ENCODE data around the gene C1orf174. TPM values are rescaled to one million over a fixed set of nuclear protein-coding genes. Genes with fewer than 3 reads are reported as not detected.
"Not testable (repeated sequence)": the region's sequence is repeated elsewhere in the genome, so short reads cannot be mapped to it uniquely, and the experiment has no call there.

The C1orf174 gene
- polyA plus RNA-seq, 10 donors: 15.0 to 21.9 (median 16.7) TPM

DNA sequence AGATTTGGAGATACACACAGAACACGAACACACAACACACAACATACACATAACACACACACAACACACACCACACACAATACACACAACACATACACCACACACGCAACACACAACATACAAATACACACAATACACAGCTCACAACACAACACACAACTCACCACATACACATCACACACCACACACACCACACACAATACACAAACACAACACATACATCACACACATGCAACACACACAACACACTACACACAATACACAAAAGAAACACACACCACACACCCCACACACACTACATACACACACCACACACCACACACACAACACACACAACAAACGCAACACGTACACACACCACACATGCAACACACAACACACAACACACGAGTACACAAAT is 29.1 kb upstream of the C1orf174 start:
- DNase-seq: no peak

DNA sequence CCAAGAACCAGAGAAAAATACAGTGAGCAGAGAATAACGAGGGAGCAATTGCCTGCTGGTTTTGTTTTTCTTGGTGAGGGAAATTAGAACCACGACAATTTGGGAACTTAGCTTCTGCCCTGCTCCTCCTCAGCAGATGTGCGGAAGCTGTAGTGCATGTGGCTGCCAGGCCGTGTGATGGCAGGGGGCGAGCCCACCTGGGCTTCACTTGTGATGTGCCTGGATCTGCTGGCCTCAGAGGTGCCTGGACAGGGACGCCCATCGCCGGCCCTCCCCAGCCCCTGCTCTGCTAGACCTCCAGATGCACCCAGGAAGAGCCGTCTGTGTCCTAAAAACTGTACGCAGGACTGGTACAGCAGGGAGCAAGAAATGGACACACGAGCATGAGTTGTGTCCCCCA is 28.5 kb upstream of the C1orf174 start:
- no peak for DNase-seq

DNA sequence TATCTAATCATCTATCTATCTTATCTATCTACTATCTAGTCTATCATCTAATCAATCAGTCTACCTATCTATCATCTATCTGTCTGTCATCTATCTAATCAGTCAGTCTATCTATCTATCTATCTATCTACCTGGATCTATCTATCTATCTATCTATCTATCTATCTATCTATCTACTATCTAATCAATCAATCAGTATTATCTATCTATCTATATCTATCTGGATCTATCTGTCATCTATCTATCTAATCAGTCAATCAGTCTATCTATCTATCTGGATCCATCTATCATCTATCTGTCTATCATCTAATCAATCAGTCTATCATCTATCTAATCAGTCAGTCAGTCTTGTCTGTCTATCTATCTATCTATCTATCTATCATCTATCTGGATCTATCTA is 26.9 kb upstream of the C1orf174 start:
- no peak for DNase-seq

DNA sequence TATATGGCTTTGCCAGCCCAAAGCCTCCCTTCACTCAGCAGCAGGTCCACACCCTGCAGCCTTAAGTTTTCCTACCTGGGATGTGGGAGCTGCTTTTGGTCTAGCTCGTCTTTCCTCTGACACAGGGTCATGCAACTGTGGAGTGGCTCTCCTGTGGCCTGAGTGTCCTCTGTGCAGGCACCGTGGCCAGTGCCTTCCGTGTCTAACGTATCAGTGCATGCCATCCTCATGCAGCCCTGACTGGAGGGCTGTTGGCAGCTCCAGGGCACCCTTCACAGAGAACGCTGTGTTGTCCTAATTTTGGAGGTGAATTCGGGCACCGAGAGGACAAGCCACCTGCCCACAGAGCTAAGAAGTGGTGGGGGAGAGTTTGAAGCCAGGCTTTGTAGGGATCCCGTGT is 25.7 kb upstream of the C1orf174 start:
- no peak for DNase-seq

DNA sequence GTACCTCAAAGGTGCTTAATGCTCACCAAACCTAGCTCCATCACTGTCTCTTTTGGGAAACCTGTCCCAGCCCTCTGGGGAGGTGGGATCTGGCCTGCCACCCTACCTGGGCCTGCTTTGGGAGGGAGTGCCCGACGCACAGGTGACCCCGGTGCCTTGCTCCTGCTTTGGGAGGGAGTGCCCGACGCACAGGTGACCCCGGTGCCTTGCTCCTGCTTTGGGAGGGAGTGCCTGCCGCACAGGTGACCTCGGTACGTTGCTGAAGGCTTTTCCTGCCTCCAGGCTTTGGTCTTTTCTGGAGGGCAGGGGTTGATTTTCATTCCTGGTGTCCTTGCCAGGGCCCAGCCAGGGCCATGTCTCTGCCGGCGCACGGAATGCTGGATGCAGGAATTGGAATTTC is 25.2 kb upstream of the C1orf174 start:
- DNase-seq: no peak

DNA sequence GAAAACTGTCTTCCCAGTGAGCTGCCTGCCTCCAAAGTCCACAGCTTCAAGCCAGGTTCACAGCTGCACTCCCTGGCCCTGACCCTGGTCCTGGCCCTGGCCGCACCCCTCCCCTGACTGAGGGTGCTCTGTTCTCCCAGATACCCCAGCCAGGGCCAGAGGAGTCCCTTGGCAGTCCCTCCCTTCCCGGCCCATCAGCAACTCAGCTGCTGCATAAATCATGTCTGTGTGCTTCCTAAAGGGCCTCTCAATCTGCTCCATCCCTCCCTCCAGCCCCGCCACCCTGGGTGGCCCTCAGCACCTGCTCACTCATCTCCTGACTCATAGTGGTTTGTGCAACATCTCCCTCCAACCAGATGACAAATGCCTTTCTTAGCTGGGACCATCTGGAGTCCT is 24.8 kb upstream of the C1orf174 start:
- peak in 2 of 3 donors; percentile 33 to 66 for DNase-seq

DNA sequence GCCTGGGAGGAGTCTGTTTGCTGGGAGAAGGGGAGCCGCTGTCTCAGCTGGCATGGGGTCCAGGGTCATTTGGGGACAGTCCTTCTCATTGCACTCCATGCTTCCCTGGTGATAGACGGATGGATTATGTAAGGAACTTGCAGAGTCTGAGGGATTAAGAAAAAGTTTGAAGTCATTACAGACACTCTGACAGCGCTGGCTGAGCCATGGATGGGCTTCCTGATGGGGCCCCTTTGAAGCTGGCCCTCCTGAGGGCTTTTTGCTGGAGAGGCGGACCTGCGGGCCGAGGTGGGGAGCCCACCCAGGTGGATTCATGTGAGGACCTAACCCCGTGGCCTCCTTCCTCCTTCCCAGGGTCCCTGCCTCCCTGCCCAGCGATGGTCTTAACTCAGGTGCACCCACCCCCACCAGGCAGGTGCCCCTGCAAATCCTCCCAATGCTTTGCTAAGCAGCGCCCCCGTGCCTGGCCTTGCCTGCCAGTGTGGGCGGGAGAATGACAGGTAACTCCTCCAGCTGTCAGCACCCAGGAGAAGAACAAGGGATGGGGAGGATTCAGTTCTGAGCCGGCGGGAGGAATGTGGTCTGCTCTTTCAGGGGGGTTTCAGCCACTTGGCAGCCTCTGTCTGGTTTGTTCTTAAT is 24.2 kb upstream of the C1orf174 start:
- DNase-seq: no peak

DNA sequence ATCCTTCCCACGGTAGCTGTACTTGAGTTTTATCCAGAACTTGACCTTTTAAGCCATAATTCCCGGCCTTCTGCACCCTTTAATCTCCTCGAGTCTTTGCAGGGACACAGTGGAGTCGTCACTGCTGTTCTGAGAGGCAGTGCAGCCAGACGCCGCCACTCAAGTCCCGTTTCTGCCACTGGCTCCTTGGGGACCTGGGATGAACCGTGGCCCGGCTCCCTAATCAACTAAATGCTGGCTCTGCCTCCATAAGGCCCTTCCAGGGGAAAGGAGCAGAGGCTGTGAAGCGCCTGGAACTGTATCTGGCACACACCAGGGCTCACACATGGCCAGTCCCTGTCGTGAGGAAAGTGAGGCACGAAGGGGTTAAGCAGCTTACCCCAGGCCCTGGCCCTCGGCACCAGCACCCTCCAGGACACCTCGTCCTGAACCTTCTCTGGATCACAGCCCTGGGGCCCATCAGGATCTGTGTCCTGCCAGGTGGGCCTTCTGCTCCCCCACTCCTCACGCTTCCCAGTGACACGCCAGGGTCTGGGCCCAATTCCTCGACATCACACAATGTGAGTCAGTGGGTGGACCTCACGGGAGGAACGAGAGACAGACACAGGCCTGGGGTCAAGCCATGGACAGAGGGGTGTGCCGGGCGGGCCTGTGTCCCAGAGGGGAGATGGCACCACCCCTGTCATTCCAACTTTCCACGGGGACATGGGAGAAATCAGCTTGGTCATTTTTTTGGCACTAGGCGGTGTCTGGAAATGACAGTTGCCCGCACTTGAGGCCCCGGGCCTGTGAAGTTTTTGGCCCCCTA is 23.5 kb upstream of the C1orf174 start:
- DNase-seq: no peak

DNA sequence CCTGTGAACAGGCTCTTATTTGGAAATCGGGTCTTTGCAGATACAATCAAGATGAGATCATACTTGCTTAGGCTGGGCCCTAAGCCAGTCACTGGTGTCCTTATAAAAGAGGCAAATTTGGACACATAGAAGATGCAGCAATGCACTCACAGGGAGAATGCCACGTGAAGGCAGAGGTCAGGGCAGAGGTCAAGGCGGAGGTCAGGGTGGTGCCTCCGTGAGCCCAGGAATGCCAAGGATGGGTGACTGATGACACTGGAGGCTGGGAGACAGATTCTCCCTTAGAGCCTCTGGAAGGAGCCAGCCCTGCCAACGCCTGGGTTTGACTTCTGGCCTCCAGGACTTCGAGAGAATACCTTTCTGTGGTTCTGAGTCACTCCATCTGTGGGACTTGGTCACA is 22.8 kb upstream of the C1orf174 start:
- no peak for DNase-seq

DNA sequence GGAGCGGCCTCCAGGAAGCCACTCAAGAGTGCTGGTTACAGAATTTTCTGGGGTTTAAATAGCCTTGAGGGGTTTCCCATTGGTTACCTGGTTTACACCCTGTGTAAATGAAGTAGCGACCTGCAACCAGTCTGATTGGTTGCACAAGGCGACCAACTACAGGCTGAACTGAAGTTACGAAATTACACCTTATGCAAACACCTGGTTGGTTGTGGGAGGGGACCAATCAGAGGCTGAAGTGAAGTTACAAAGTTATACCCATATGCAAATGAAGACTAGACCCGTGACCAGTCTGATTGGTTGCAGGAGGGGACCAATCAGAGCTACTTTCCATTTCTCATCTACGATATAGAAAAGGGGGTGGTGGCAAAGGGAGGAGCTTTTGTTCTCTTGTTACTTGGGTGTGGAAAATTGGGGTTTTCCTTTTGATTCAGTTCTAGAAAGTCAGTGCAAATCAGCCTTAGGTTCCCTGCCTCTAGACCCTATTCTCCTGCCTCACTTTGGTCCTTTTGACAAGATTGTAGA is 22.2 kb upstream of the C1orf174 start:
- DNase-seq: no peak

DNA sequence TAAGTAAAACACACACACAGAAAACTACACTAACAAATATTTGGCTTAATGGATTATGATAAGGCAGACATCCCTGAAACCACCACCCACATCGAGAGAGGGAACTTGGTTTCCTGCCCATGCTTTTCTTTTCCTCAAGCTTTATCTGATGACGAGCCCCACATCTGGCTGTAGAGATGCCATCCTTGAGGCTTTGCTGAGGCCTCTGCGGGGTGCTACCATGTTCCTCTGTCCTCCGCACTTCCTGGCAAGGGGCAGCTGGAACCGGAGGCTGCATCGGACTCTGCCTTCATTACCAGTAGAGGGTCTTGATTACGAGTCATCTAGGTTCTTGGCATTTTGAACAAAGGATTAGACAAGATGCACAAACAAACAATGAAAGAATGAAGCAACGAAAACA is 21.7 kb upstream of the C1orf174 start:
- no peak for DNase-seq

DNA sequence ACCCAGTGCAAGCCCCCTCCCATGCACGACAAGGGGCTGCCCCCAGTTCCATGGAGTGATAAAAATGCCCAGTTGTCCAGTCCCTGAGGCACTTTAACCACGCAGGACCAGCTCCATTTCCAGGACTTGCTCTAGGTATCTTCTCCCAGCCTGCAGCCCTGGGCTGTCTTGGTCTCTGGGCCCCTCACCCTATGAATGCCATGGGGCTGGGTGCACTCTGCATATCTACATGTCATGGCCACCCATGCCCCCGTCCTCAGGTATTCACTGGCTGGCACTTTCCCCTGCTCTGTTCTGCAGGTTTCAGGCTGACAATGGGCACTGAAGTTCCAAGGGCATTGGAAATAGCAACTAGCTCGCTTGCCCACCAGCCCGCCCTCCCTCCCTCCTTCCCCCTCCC is 19.6 kb upstream of the C1orf174 start:
- DNase-seq: no peak

DNA sequence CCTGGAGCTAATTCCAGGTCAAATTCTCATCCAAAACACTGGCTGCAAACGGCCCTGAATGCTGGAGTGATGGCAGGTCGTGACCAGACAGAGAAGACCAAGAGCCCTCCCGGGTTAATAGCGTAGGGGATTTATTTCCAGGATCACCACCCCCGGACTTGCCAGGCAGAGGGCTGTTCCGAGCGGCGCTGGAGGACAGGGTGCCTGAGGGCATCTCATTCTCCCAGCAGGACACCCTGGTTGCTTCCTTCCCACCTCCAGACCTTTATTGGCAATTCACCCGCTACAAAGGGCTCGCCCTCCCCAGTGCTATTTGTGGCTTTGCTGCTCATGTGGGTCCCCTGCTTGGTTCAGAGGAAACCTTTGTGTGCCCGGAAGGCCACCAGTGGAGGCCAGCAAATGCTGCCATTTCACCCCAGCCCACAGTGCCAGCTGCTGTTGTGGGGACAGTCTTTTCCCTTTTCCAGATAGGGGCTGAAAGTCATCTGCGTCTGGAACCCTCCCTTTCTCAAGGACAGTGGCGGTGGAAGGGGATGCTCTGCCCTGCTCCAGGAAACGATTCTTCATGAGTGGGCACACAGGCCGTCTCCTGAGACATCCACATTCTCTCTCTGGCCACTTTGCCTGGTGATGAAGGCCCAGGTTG is 19.0 kb upstream of the C1orf174 start:
- DNase-seq: no peak

DNA sequence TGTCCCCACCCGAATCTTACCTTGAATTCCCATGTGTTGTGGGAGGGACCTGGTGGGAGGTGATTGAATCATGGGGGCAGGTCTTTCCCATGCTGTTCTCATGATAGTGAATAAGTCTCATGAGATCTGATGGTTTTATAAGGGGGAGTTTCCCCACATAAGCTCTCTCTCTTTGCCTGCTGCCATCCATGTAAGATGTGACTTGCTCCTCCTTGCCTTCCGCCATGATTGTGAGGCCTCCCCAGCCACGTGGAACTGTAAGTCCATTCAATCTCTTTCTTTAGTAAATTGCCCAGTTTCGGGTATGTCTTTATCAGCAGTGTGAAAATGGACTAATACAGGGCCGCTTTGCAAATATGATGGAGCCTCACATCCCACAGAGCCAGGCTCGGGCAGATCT is 18.3 kb upstream of the C1orf174 start:
- DNase-seq: not testable (repeated sequence)

DNA sequence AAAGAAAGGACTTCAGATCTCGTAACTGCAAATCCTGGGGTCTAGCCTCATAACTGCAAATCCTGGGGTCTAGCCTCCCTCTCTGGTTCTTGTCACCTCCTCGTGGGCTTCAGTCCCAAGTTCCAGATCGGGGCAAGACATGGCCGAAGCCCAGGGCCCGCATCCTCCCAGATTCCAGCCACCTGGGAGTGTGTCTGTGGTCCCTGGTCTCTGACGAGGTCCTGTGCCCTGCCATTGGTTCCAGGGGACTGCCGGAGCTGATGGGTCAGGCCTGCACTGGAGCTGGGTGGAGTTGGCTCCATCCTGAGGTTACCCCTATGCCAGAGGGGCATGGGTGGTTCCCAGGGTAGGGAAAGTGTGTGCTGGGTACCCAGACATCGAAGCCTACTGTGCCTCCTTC is 17.7 kb upstream of the C1orf174 start:
- DNase-seq: no peak

DNA sequence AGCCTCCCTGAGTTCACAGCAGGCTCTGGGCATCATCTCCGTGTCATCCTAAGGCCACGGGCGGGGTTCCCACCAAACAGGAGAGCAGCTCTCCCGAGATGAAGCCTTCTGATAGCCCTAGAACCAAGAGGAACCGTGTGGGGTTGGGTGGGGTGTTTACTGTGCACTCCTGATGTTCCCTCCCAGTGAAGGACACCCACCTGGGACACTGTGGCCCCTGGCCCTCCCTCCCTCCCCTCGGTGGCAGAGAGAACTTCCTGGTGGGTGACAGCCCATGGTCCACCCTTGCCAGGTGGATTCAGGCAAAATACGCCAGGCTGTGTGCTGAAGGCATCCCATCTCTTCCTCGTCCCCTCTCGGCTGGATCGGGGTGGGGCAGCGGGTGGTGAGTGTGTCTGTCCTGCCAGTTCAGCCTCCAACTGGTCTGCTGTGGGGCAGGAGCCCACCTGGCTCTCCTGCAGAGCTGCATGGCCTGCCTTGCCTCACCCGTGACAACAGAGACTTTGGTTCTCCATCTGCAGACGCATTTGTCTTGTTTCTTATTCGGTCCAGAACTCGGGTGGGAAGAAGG is 15.6 kb upstream of the C1orf174 start:
- no peak for DNase-seq

DNA sequence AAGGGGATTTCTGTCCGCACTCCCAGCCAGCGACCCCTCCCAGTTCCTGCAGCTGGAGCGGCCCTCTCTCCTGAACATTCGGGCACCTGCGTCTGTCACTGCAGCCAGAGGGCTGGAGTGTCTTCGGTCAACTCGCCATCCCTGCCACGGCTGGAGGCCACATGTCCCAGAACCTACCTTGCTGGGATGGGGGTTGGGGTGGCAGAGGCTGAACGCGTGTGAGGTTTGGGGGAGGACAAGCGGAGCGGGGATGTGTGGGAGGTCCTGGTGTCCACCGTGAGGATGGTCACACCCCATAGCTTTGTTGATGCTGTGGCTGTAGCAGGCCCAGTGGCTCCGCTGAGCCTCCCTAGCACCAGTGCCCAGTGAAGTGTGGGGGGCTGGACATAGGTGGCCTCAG is 14.8 kb upstream of the C1orf174 start:
- no peak for DNase-seq

DNA sequence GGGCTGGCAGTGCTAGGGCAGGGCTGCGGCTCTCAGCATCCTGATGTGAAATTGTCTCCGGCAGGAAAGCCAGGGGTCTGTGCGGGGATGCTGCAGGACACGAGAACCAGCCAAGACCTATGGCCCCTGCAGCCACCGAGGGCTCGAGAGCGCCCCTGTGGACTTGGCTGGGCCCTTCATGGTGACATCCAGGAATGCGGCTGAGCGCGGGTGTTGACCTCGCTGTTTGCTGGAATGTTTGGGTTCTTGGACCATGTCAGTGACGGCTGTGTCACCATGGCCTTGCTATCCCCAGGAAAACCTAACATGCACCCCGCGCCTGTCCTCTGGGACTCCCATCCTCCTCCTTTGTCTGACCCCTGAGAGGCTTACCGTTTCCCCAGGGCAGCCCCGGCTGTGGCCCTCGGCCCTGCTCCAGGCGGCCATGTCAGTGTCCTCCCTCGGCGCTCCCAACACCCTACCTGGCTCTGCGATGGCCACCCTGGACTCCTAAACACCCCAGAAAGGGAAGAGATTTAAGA is 14.3 kb upstream of the C1orf174 start:
- DNase-seq: no peak

DNA sequence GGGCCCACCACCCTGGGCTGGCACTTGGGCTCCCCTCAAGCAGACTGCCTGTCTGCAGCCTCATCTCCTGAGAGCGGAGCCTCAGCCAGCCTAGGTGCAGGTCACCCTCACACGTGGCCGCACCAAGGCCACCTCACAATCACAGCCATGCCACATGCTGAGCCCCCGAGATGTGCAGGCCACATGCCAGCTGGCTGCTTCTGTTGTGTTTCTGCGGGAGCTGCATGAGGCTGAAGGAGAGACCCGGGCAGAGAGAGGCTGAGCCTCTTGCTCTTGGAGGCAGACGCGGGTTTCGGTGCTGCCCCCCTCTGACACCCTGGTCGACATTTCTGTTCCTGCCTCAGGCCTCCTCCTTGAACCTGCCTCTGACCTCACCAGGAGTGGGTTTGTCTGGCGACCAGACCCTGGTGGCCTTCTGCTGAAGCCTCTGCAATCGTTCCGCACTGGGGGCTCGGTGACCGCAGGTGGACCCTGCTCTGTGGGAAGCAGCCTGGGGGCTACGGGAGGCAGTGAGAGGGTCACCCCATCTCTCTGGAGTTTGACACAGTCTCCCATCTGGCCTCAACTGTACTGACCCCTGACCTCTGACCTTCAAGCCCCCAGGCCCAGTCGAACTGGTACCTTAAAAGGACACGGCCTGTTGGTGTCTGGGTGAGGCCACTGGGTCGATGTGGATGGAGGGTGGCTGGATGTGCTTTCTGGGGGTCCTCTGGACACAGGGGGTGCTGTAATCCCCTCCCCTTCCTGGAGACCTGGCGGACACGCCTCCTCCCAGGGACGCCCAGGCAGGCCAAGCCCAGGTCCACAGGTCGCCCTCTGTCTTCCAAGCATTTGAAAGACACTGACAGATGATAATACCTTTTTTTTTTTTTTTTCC is 13.0 kb upstream of the C1orf174 start:
- no peak for DNase-seq

DNA sequence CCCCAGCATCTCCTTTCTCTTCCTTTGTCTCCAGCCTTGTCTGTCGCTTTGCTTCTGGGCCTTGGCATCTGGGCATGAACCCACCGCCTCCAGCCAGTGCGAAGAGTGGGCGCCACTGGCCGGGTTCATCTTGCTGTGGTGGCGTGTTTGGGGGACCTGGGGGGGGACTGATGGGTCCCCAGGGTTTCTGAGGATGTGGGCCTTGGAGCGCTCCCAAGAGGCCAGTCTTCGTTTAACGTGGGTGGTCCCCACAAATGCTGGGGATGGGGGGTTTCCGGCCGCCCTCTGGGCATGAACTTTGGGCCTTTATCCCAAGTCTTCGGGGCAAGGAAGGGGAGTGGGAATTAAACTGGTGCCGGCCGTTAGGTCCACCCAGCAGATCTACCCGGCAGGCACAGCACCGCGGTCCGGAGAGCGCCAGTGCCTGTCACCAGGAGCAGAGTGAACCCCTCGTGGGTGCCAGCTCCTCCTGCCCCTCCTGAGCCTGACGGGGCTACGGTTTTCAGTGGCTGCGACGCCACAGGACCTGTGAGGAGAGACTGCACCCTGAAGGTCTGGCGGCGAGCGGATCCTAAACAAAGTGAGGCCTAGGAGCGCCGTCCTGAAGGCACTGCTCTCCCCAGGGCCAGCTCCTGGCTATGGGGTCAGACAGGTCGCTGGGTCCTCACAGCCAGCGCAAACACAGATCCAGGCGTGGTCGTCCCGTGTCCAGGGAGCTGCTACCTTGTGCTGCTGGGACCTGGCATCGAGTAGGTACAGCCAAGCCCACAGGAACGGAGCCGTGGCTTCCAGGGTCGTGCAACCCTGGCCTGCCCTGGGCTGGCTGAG is 12.1 kb upstream of the C1orf174 start:
- DNase-seq: no peak

All from muscle of back (tissue), 11 donors.